NCI-H187 (cell line): ENCODE results near the gene MYCBPAP.

ENCODE experiments used
- DNase-seq, 2 experiments: peaks; one replicate each; lab custom pipeline; 2025; lab: John Stamatoyannopoulos, UW

The MYCBPAP gene

DNA sequence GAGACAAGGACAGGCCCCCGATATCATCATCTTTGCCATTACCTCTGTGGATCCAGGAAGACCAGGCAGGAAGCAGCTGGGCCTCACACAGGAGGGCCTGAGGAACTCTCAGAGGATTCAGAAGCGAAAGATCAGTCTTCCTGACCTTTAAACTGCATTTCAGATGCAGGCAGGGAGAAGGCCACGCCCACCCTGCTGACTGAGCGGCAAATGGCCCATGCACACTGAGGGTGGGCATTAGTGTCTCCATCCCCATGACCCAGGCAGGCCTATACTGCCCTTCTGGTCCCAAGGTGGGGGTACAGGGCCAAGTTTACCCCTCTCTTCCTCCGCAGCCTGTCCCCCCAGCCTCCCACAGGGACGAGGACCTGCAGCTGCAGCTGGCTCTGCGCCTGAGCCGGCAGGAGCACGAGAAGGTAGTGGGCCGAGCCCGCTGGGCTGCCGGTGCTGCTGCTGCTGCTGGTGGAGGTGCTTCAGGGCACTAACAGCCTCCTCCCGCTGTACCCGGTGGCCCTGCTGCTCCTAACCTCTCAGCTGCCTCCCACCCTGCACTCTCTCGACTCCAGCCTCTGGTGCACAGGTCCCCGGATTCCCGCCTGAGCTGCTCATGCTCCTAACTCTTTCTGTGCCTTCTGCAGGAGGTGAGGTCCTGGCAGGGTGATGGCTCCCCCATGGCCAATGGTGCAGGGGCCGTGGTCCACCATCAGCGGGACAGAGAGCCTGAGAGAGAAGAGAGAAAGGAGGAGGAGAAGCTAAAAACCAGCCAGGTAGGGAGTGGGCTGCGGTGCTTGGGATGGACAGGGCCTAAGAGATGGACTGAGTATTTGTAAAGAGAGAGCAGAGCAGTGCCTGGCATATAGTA, 30.5 kb downstream of the MYCBPAP start:
- DNase-seq = no peak

DNA sequence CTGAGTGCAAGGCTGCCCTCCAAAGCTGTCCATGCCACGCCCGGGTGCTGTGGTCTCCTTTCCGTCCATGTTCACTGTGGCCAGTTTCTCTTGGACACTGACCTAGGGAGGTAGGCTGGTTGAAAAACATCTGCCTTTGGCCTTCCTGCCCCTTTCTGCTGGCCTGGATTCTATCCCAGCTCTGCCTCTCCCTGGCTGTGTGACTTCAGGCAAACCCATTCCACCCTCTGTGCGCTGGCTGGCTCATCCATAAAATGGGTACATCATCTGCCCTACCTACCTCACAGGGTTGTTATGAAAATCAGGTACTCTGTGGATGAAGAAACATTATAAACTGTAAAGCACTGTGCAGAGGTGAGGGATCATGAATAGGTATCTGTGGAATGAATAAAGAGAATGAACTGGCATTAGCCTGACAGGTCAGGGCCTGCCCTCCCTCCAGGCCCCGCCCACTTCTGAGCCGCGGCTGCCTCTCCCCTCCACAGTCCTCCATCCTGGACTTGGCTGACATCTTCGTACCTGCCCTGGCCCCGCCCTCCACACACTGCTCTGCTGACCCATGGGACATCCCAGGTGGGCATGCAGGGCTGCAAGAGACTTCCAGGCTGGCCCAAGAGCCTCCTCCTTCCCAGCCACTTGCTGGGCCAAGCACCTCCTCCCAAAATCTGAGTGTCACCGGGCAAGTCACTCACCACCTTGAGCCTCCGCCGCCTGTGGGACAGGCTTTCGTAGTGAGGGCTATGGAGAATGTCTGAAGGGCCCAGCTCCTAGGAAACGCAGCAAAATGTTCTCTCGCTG, 31.7 kb downstream of the MYCBPAP start:
- no peak for DNase-seq

- DNase-seq = no peak
Measured at GRCh38 chr17:50540560-50541401, 32.5 kb downstream of the MYCBPAP start.

GRCh38 chr17:50541402-50541715, 33.1 kb downstream of the MYCBPAP start:
- DNase-seq = no peak

GRCh38 chr17:50541716-50542688, 33.8 kb downstream of the MYCBPAP start:
- DNase-seq = peak; percentile 47 to 71

GRCh38 chr17:50542795-50543774, 34.8 kb downstream of the MYCBPAP start:
- no peak for DNase-seq

- DNase-seq = no peak
Measured at GRCh38 chr17:50544516-50544915, 36.3 kb downstream of the MYCBPAP start.

GRCh38 chr17:50545311-50545710, 37.1 kb downstream of the MYCBPAP start:
- DNase-seq = no peak

DNA sequence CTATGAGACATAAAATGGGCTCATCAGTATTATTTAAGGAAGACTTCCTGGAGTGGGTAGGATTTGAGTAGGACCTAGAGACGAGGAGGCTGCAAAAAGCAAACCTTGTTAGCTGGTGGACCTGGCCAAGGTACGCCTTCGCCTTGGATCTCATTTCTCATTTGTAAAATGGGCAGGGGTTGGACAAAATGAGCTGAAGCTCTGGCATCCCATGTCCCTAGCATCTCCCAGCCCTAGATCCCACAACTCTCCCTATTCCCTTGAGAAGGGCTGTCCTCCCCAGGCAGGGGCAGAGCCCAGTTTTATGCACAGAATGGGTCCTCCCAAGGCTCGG, 38.4 kb downstream of the MYCBPAP start:
- no peak for DNase-seq

DNA sequence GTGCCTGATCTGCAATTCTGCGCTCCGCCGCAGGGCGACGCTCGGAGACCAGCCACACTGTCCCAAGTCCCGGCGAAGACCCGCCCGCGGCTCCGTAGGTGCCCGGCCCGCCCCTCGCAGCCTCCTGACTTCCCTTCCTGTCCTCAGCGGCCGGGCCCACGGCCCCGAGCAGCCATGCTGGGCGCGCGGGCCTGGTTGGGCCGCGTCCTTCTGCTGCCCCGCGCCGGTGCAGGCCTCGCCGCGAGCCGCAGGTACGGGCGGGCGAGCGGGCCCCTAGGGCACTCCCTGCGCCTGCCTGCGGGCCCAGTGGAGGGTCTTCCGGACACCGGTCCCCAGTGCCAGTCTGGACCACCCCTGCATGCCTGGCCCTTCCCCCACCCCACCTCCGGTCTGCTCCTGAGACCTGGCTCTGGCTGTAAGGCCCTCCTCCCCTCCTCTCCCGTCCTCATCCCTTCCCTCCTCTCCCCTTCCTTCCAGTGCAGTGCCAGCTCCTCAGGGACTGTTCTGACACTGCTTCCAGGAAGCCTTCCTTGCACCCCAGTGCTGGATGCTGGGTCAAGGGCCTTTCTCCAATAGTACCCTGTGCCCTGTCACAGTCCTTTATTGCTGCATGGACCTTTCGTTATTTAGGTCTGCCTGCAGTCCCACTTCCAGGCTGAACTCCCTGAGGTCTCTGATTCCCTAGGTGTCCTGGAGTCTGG, 38.9 kb downstream of the MYCBPAP start, which contains the start of gene SPATA20:
Gene SPATA20 (plus strand): TSS at position 140 of the 701 bp plus-strand sequence. CDS start 35 bp downstream, at position 175.
- DNase-seq = peak; percentile 72 to 76

GRCh38 chr17:50547736-50548083, 39.5 kb downstream of the MYCBPAP start:
- DNase-seq = no peak

DNA sequence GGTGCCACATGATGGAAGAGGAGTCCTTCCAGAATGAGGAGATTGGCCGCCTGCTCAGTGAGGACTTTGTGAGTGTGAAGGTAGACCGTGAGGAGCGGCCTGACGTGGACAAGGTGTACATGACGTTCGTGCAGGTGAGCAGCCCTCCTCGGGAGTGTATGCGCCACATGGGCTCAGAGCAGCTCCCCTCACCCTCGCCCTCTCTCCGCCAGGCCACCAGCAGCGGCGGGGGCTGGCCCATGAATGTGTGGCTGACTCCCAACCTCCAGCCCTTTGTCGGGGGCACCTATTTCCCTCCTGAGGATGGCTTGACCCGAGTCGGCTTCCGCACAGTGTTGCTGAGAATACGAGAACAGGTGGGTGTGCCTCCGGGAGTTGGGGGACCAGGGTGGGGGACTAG, 40.6 kb downstream of the MYCBPAP start:
- DNase-seq = no peak

GRCh38 chr17:50549256-50549941, 41.2 kb downstream of the MYCBPAP start:
- DNase-seq = no peak

- no peak for DNase-seq
Measured at GRCh38 chr17:50549969-50550368, 41.7 kb downstream of the MYCBPAP start.

DNA sequence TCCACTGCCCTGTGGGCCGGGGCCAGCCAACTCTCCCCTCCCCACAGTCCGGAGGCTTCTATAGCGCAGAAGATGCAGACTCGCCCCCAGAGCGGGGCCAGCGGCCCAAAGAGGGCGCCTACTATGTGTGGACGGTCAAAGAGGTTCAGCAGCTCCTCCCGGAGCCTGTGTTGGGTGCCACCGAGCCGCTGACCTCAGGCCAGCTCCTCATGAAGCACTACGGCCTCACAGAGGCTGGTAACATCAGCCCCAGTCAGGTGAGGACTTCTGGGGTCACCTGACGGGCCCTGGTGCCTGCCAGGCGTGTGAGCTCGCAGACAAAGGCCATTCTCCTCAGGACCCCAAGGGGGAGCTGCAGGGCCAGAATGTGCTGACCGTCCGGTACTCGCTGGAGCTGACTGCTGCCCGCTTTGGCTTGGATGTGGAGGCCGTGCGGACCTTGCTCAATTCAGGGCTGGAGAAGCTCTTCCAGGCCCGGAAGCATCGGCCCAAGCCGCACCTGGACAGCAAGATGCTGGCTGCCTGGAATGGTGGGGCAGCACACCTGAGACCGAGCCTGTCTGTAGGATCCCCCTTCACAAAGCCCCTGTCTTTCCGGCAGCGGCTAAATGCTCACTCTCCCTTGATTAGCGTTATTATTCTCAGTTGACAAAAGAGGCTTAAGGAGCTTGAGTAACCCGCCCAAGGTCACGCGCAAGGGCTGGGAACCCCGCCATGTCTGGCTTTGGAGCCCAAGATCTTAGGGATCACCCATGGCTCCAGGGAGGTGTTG, 42.6 kb downstream of the MYCBPAP start:
- DNase-seq = peak; percentile 26 to 66

GRCh38 chr17:50551433-50551815, 43.2 kb downstream of the MYCBPAP start:
- no peak for DNase-seq

- DNase-seq = no peak
Measured at GRCh38 chr17:50551884-50552283, 43.6 kb downstream of the MYCBPAP start.

DNA sequence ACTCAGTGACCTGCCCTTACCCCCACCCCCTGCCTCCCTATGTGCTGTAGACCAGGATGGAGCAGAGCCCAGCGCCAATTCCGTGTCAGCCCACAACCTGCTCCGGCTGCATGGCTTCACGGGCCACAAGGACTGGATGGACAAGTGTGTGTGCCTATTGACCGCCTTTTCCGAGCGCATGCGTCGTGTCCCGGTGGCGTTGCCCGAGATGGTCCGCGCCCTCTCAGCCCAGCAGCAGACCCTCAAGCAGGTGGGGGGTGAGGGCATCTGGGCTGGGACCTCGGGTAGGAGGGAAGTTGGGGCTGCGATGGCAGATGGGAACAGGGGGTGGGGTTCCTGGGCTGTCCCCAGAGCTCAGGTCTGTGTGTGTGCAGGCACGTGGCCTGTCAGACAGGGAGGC, 46.0 kb downstream of the MYCBPAP start:
- no peak for DNase-seq
